ENCODE results near the gene CST5.

GRCh38 chr20:23918896-23919295 is 39.3 kb upstream of the CST5 start:
- TF ChIP-seq CHD4 (IDR thresholded peaks at IDR 0.05; ENCODE audit: borderline replicate concordance) (no peak), POLR2A (IDR thresholded peaks at IDR 0.05; ENCODE audit: low read length) (no peak), CTCF (IDR thresholded peaks at IDR 0.05) (no peak), EP300 (IDR thresholded peaks at IDR 0.05) (no peak), CHD2 (IDR thresholded peaks at IDR 0.05; ENCODE audit: low read length, partially characterized antibody) (no peak), REST (IDR thresholded peaks at IDR 0.05) (no peak), KDM1A (IDR thresholded peaks at IDR 0.05; ENCODE audit: low read depth) (no peak), RARB (CRISPR knock-in tag; IDR thresholded peaks at IDR 0.05) (no peak), ATOH8 (CRISPR knock-in tag; IDR thresholded peaks at IDR 0.05; ENCODE audit: low read depth) (no peak), FOSL2 (IDR thresholded peaks at IDR 0.05) (no peak), FOSL2 (CRISPR knock-in tag; IDR thresholded peaks at IDR 0.05) (no peak), TP53 (CRISPR knock-in tag; IDR thresholded peaks at IDR 0.05) (no peak), MAX (IDR thresholded peaks at IDR 0.05) (no peak)

Data from A549 (cell line).